NCI-H510A treated with DMSO at 0.1 percent for 48 hours (cell line): ENCODE data around the gene MMRN2.

Experiments used
- DNase-seq: peaks from one replicate; lab custom pipeline; 2025; lab: John Stamatoyannopoulos, UW

The MMRN2 gene

GRCh38 chr10:86888585-86889381 lies 68.6 kb downstream of the MMRN2 start:
- DNase-seq, result no peak
